C4-2B (cell line): ENCODE results near the gene RBFOX2.

ENCODE experiments used
- H3K27ac ChIP-seq: fragments of 450-650 bp; 2 replicates; pipeline ENCODE4 v1.5.1; 2017
- ZFX ChIP-seq: fragments of 450-650 bp; IDR thresholded peaks from 2 replicates; pipeline ENCODE4 v1.6.1; 2017
- TF ChIP-seq, protein P1 (sequence below): fragments of 450-650 bp; conservative IDR thresholded peaks from 2 replicates; pipeline ENCODE4 v1.5.1; 2017; ENCODE audit warnings: mild to moderate bottlenecking

The RBFOX2 gene

DNA sequence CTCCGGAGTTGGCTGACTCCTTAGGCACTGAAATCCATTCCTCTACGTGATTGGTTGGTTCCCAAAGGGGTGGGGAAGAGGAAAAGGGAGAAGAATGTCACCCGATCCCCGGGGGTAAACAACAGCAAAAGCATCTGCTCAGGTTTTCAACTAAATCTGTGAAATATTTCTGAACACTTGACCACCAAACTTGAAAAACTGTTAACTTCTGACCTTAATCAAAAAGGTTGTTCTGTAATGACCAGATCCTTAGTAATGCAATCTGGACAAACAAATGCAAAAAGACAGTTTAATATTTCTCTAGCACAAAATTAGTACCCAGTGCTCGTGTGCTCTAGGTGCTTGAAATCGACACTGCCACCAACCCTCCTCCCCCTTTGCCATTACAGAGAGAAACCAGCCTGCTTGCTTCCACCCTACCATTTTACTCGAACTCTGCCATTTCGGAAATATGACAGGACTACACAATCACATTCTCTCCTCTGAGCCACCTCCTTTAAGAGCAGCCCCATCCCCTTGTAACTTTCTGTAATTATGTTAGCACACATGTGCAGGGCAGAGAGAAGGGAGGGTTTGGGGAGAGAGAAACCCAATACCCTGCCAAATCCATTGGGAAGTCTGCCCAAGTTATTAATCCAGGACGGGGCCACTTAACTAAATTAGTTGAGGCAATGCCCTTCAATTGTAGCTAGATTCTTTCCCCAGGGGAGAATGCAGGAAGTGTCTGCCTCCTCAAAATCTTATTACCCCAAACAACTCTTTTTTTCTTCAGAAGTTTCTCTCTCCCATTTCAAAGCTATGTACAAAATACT, 113.8 kb downstream of the RBFOX2 start:
- TF ChIP-seq, protein P1, sequence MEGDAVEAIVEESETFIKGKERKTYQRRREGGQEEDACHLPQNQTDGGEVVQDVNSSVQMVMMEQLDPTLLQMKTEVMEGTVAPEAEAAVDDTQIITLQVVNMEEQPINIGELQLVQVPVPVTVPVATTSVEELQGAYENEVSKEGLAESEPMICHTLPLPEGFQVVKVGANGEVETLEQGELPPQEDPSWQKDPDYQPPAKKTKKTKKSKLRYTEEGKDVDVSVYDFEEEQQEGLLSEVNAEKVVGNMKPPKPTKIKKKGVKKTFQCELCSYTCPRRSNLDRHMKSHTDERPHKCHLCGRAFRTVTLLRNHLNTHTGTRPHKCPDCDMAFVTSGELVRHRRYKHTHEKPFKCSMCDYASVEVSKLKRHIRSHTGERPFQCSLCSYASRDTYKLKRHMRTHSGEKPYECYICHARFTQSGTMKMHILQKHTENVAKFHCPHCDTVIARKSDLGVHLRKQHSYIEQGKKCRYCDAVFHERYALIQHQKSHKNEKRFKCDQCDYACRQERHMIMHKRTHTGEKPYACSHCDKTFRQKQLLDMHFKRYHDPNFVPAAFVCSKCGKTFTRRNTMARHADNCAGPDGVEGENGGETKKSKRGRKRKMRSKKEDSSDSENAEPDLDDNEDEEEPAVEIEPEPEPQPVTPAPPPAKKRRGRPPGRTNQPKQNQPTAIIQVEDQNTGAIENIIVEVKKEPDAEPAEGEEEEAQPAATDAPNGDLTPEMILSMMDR: no peak
- H3K27ac ChIP-seq: peak overlapping the region; percentile 86; the same call in 1 of the 2 replicates

- TF ChIP-seq ZFX: no peak
- TF ChIP-seq, protein P1: no peak
- peak overlapping the region; percentile 86; the same call in 1 of the 2 replicates for H3K27ac ChIP-seq
These were observed 114.3 kb downstream of the RBFOX2 start for GRCh38 chr22:35914357-35914664.

- no peak for TF ChIP-seq ZFX
- TF ChIP-seq, protein P1: no peak
- peak overlapping the region; percentile 86; the same call in 1 of the 2 replicates for H3K27ac ChIP-seq
These were observed 114.7 kb downstream of the RBFOX2 start for GRCh38 chr22:35913925-35914324.

- TF ChIP-seq, protein P1: no peak
- TF ChIP-seq ZFX: no peak
- H3K27ac ChIP-seq: no peak overlapping the region; the same call in 1 of the 2 replicates
These were observed 116.0 kb downstream of the RBFOX2 start for GRCh38 chr22:35912658-35913057.

DNA sequence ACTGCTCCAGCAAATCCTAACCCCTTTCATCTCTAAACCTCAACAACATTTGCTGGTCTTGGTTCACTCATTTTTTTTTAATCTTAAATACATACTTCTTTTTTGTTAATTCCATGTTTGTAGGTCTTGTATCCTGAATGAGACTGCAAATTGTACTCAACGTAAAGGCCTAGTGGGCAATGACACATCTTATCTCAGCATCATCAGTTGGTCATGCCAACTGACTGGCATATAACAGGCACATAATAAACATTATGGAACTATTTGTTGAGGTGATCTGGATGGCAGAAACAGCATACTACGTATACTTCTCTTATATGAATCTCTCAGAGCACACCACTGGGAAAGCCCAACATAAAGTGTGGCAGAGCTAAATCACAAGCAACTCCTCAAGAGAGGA, 116.7 kb downstream of the RBFOX2 start:
- H3K27ac ChIP-seq: peak overlapping the region; percentile 26; the same call in 1 of the 2 replicates
- TF ChIP-seq ZFX: no peak
- TF ChIP-seq, protein P1: no peak

DNA sequence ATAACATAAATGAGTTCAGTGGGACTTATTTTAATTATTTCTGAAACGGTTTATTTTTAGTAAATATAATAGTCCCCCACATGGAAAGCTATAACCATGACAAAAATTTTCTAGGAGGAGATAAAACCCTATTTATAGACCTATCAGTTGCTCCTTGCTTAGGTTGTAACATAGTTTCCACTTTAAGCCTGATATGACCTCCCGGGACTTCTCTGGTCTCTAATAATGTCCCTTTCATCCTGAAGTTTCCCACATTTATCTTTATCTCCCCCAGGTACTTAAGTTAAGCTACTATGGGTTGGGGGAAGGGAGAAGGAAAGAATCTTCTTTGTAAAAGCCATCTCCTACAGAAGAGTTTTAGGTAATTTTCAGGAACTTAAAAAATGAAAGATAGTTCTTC, 117.7 kb downstream of the RBFOX2 start:
- TF ChIP-seq ZFX: no peak
- TF ChIP-seq, protein P1: no peak
- H3K27ac ChIP-seq: no peak overlapping the region

- no peak for TF ChIP-seq ZFX
- TF ChIP-seq, protein P1: no peak
- no peak overlapping the region for H3K27ac ChIP-seq
These were observed 118.4 kb downstream of the RBFOX2 start for GRCh38 chr22:35910003-35910769.
